ENCODE measurements around the gene SYCE1L.

DNA sequence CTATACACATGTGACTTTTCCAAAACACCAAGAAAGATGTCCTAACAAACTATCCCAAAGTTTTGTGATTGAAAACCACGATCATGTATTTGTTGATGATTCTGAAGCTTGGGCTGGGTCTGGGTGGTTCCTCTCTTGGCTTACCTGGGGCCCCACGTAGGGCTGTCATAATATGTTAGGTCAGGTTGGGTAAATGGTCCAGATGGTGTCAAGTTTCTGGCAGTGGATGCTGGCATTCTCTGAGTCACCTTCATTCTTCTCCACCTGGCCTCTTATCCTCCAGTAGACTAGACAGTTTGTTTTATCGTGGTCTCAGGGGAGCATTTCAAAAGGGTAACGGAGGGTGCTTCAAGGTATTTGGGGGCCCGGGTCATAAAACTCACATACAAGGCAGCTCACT is 39.4 kb downstream of the SYCE1L start:
- TF ChIP-seq, protein P1, sequence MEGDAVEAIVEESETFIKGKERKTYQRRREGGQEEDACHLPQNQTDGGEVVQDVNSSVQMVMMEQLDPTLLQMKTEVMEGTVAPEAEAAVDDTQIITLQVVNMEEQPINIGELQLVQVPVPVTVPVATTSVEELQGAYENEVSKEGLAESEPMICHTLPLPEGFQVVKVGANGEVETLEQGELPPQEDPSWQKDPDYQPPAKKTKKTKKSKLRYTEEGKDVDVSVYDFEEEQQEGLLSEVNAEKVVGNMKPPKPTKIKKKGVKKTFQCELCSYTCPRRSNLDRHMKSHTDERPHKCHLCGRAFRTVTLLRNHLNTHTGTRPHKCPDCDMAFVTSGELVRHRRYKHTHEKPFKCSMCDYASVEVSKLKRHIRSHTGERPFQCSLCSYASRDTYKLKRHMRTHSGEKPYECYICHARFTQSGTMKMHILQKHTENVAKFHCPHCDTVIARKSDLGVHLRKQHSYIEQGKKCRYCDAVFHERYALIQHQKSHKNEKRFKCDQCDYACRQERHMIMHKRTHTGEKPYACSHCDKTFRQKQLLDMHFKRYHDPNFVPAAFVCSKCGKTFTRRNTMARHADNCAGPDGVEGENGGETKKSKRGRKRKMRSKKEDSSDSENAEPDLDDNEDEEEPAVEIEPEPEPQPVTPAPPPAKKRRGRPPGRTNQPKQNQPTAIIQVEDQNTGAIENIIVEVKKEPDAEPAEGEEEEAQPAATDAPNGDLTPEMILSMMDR (IDR thresholded peaks at IDR 0.05), result no peak
- no peak for TF ChIP-seq POLR2A (IDR thresholded peaks at IDR 0.05)

All from gastroesophageal sphincter (tissue), 3 donors.